Measurements from ENCODE around the gene MECR.

Gene MECR

GRCh38 chr1:29254346-29254745, 23.6 kb upstream of the MECR start:
- no peak for DNase-seq

- no peak for DNase-seq
Measured at GRCh38 chr1:29253180-29253579, 22.4 kb upstream of the MECR start.

- DNase-seq, result no peak
Measured at GRCh38 chr1:29251164-29252124, 20.7 kb upstream of the MECR start.

GRCh38 chr1:29249951-29250581, 19.3 kb upstream of the MECR start:
- DNase-seq, result no peak

GRCh38 chr1:29249170-29249691, 18.5 kb upstream of the MECR start:
- DNase-seq, result no peak

- no peak for DNase-seq
Measured at GRCh38 chr1:29248409-29248808, 17.7 kb upstream of the MECR start.

- DNase-seq, result no peak
Measured at GRCh38 chr1:29247571-29248273, 17.0 kb upstream of the MECR start.

- DNase-seq, result no peak
Measured at GRCh38 chr1:29247044-29247443, 16.3 kb upstream of the MECR start.

GRCh38 chr1:29245876-29246275, 15.1 kb upstream of the MECR start:
- DNase-seq, result peak; percentile 20

- no peak for DNase-seq
Measured at GRCh38 chr1:29245261-29245660, 14.5 kb upstream of the MECR start.

GRCh38 chr1:29243871-29244200, 13.1 kb upstream of the MECR start:
- no peak for DNase-seq

- DNase-seq, result no peak
Measured at GRCh38 chr1:29243023-29243870, 12.5 kb upstream of the MECR start.

GRCh38 chr1:29240986-29241385, 10.3 kb upstream of the MECR start:
- DNase-seq, result no peak

- DNase-seq, result no peak
Measured at GRCh38 chr1:29240400-29240837, 9.7 kb upstream of the MECR start.

GRCh38 chr1:29239142-29239541, 8.4 kb upstream of the MECR start:
- DNase-seq, result no peak

- DNase-seq, result no peak
Measured at GRCh38 chr1:29238620-29239002, 7.9 kb upstream of the MECR start.

GRCh38 chr1:29237852-29238619, 7.3 kb upstream of the MECR start:
- DNase-seq, result no peak

- DNase-seq, result no peak
Measured at GRCh38 chr1:29237129-29237821, 6.5 kb upstream of the MECR start.

- DNase-seq, result no peak
Measured at GRCh38 chr1:29236712-29237128, 6.0 kb upstream of the MECR start.

- DNase-seq, result peak; percentile 81
Measured at GRCh38 chr1:29235955-29236711, 5.4 kb upstream of the MECR start, which contains the start of gene PTPRU. TSS of gene PTPRU (plus strand) at chr1:29236522. CDS start at chr1:29236645, 123 bp downstream.
